NCI-H1105 treated with DMSO at 0.1 percent for 48 hours (cell line): ENCODE results near the gene HNRNPF.
A peak's percentile ranks its signal among the peaks of the same experiment; 100 is the strongest.

Source experiments
- DNase-seq: peaks from one replicate; lab custom pipeline; 2025; lab: John Stamatoyannopoulos, UW

The HNRNPF gene

GRCh38 chr10:43376828-43377423, 32.1 kb downstream of the HNRNPF start:
- no peak for DNase-seq

DNA sequence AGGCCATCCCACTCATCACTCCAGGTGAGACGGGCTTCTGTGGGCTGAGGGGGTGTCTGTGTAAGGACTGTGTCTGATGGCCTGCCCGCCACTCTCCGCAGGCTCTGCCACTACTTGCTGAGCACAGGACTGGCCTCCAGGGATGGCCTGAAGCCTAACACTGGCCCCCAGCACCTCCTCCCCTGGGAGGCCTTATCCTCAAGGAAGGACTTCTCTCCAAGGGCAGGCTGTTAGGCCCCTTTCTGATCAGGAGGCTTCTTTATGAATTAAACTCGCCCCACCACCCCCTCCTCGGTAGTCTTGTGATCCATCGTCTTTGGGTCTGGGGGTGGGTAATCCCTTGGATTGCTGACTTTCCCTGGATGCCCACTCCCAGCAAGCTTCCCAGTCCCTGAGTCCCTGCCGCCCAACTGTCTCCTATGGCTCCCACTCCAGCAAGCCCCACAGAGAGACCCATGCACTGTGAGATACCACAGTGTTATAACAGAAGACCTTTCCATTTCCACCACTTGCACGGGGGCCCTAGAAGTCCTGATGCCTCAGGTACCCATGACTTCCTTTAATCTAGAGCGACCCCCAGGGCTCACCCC, 32.8 kb downstream of the HNRNPF start:
- DNase-seq, result no peak

DNA sequence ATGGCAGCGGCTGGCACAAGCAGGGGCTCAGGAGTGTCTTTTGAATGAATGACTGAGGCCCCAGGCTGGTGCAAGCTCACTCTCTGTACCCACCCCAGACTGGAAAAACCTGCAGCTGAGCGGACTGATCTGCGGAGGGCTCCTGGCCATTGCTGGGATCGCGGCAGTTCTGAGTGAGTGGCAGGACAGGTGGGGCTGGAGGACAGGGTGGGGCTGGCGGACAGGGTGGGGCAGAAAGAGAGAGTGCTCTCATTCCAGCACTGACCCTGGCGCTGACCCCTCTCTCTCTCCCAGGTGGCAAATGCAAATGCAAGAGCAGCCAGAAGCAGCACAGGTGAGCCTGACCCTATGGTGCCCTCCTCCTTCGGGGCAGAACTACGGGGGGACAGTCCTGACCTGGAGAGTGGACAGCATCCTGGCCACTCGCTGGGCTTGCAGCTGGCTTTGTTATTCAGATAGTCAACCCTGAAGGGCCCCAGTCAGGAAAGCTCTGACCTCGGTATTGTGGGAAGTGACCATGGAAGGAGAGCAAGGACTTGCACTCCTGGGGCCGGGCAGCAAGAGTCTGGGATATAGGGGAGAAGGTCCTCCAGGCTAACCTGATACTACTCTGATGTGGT, 33.5 kb downstream of the HNRNPF start:
- DNase-seq, result no peak

GRCh38 chr10:43374194-43374593, 34.8 kb downstream of the HNRNPF start:
- DNase-seq, result no peak

DNA sequence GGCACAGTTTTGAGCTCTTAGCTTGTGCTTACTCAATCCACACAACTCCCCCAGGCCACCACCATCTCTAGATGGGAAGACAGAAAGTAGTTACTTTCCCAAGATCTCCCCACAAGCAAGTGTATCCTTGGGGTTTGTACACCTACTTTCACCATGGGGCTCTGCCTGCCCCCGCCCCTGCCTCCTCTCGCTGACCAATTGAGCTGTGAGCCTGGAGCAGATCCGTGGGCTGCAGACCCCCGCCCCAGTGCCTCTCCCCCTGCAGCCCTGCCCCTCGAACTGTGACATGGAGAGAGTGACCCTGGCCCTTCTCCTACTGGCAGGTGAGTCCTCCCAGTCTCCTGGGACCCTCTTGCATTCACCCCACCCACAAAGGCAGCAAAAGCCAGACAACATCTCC, 35.5 kb downstream of the HNRNPF start:
- DNase-seq, result no peak

- no peak for DNase-seq
Observed at GRCh38 chr10:43372765-43373361, 36.1 kb downstream of the HNRNPF start.

- DNase-seq, result no peak
Observed at GRCh38 chr10:43371418-43371817, 37.6 kb downstream of the HNRNPF start, which contains the start of gene FXYD4. TSS of gene FXYD4 (plus strand) at chr10:43371636. CDS start at chr10:43373747, 2,111 bp downstream.

DNA sequence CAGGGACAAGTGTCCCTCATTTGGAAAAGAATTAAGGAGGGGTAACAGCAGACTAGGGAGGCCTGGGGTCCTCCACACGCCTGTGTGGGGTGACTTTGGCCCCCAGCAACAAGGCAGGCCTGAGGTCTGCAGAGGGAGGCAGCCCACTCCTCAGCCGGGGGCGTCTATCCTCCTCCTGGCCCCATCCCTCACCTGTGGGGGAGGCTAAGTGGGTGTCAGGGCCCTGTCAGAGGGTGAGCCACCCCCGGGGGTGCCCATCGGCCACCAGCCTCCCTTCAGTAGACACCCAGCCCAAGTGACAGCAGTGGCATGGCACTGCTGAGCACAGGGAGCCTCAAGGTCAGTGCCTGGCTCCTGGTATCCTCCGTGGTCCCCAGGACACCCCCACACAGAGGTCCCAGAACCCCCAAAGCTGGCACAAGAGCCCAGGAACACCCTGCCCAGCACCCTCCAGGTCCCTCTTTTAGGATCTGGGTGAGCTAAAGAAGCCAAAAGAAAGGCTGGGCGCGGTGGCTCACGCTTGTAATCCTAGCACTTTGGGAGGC, 38.2 kb downstream of the HNRNPF start:
- no peak for DNase-seq

DNA sequence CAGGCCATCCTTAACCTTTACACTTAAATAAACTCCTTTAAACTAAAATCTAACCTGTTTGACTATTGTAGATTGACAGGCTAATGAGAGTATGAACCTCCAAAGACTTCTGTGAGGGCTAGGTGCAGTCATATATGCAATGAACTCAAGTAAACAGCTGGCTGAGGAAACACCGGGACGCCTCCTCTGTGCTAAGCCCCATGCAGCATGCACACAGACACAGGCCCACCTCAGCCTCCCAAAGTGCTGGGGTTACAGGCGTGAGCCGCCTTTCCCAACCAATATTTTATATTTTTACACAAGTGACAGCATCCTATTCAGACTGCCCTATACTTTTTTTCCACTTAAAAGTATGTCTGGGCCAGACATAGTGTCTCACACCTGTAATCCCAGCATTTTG, 39.1 kb downstream of the HNRNPF start:
- DNase-seq, result no peak

DNA sequence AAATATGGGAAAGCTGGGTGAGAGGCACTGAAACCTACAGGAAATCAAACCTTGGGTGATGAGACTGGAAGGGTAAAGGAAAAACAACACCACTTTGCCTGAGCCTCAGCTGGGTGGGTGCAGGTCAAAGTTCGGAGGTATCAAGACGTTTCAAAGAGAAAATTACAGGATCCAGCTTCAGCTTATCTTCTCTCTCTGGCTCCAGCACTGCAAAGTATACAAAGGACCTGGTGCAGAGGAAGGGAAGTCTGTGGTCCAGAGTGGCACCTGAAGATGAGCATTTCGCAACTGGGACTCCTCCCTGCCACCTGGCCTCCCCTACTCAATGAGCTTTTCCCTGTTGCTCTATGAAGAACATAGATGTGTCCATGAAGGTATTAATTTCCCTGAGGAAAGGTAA, 44.0 kb downstream of the HNRNPF start:
- DNase-seq, result no peak

DNA sequence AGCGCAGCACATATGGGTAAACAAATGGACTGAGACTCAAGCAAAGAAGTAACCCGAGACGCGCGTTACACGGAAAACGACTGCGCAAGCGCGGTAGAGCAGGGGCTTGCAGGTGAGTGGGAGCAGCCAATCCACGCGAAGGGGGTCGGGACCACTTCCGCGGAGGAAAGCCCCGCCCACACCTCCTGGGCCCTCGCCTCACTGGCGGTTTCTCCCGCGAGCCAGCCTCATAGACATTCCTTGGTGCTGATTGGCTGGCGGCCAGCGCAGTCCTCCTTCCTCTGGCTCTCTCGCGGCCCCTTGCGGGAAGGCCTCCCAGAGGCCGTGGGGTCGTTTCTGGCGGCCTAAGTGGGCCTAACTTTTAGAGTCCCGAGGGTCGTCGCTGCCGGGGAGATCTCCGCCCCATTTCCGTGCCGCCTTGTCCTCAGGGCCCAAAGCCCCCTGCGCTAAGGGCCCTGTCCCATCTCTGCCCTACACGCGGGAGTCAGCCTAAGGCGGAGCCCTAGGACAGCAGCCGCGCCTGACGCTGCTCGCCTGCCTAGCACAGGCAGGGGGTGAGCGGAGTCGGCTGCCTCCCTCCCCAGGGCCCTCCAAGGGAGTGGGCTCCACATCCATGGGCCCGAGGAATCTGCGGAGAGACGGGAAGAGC, 46.7 kb downstream of the HNRNPF start:
- DNase-seq, result peak; percentile 46

- no peak for DNase-seq
Observed at GRCh38 chr10:43361547-43362190, 47.3 kb downstream of the HNRNPF start.

DNA sequence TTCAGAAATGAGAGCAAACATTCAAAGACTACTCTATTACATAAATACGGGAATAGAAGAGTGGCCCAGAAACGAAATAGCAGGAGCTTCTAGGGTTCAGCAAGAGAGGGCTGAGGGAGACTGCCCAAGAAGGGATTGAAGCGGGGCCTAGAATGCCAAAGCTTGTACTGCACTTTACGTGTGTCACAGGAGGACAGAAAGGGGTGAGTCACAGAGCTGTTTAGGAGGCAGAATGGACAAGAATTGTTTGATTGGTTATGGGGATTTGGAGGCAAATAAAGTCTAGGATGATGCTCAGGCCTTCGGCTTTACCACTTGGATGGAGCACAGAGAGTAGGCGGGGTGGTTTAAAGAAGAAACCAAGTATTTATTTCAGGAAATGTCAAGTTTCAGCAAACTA, 48.9 kb downstream of the HNRNPF start:
- DNase-seq, result no peak

- DNase-seq, result no peak
Observed at GRCh38 chr10:43355749-43356371, 53.1 kb downstream of the HNRNPF start.

DNA sequence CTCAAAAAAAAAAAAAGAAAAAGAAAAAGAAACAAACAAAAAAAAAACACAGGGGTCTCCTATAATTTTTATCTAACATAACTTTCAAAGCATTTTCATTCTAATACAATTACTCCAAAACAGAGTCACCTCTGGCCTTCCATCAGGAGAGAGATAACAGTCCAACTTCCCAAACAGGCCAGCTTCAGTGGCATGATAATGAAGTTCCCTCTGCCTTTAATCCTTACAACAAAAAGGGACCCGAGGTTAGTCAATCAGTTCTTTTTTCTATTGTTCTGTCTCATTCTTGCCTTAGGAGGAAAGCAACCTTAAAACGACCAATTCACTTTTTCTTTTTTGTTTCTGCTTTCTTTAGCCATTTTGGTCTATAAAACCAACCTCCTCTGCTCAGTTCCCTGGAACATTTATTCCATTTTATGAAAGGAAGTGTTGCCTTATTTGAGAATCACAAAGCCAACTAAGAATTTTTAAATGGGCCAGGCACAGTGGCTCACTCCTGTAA, 54.1 kb downstream of the HNRNPF start:
- no peak for DNase-seq

DNA sequence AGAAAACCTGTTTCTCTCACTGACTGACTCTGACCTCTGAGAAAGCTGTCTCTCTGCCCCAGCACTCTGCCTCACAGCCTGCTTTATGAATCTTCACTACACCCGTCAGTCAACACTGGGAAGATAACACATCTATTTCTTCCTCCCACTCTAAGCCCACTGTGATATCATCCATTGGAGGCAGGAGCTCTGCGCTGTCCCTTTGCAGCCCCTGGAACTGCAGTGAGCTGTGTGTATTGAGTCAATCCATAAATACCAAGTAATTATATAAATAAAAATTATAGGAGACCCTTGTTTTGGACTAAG, 54.7 kb downstream of the HNRNPF start:
- no peak for DNase-seq

DNA sequence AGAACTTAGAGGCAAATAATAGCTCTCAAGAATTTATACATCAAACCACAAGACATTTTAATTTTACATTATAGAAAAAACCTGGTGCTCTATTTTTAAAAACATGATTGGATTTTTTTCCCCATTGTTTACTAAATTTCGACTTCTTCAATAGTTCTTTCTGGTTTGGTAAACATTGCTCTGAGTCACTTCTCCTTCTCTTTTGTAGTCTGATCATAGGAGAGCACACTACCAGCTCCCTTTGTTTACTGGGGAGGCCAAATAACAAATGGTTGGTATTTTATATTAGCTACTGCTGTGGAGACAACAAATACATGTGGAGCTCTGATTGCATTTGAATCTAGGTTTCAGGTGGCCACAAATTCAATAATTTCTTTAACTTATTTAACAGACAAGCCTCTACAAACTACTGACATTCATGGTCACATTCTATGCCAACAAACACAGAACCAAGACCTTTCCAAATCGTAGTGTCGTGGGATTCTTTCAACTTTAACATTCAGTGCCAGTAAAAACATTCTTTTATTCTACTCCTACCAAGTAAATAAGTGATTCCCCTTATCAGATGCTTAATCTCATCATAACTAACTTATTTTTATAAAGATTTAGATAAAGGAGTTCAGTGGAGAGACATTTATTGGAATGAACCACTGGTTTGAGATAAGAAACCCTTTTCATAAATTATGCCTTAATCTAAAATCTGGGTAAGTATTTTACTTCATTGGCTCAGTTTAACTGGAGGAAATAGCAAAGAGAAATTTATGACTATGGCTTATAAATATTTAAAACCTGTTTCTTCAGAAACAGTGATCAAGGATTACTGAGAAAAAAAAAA, 55.3 kb downstream of the HNRNPF start:
- no peak for DNase-seq

GRCh38 chr10:43352951-43353350, 56.0 kb downstream of the HNRNPF start:
- DNase-seq, result no peak

DNA sequence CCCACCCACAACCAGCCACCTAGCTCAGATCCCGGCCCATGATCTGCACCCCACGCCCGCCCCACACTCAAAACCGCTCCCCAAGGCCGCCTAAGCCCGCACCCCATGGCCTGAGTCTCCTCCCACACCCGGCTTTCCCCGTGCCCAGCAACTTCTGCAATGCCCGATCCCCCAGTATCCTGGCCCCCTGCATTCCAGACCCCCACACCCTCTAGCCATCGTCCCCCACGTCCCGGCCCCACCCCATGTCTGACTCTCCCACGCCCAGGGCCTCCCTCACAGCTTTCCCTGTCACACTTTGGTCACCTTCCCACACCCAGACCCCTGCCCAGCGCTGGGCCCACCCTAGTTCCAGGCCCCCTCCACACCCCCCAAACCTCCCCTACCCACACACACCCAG, 57.7 kb downstream of the HNRNPF start:
- DNase-seq, result no peak

GRCh38 chr10:43350686-43351085, 58.3 kb downstream of the HNRNPF start:
- no peak for DNase-seq

GRCh38 chr10:43350156-43350555, 58.8 kb downstream of the HNRNPF start:
- no peak for DNase-seq
